UCSD-AML1 (cell line): ENCODE data around the gene ANKRD31.
"Not testable (repeated sequence)": the region's sequence is repeated elsewhere in the genome, so short reads cannot be mapped to it uniquely, and the experiment has no call there.

Experiments used
- DNase-seq: peaks from one replicate; lab custom pipeline; 2025; ENCODE audit not compliant: unreplicated experiment; lab: John Stamatoyannopoulos, UW

ANKRD31 gene, protein sequence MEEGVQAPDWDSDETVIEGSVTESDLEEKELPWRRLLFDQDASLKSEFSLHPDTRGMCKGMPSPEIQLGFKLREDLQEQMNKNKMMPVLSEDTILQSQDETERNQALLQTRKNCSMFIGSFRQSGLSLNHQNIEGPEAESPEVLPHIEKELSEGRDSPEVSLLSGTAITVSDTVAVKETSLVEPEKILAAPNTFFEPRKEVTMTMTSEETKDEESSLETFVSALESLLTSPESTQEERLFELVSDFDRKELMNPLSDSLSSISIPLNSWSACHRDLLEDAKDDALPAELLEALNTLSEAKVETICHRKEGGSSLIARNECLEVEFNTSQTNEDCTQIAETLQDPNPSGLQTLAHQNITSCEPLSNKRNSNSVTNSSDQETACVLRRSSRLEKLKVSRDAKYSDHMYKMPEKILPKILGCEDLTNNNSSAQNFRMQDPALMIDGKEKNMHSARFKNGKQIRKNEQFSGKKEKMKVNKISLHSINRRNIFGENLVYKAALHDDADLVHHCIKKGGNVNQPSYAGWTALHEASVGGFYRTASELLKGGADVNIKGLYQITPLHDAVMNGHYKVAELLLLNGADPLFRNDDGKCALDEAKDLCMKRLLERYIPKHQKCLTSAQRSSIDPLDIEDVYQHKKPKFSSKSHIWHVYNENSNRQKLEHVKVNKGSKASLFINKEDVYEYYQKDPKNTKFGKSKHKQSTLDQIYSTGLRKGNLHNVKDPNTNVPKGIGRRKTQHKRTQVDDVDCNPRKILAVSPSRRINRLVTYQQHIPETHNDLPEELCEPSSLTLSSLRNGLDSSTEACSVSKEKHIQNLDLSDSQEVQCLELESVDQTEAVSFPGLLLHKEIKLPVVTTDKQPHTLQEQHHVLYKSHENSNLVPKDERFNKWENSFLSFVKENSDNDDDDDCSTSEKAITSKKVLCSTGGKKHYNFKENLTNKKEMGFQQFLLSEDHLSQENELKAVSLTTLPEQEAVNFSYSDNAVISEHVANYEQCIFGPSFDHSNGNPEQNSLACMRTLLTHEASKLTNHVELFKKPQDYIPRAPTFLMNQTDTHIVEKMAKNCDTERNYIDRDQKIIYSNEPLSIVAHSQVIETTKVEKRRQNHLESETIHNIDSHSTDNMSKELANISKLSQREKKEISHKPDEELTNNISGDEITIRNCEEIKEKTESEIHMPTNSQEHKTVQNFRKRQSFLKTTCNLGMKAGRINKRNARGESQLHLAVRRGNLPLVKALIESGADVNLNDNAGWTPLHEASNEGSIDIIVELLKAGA (N-terminal part only)

DNA sequence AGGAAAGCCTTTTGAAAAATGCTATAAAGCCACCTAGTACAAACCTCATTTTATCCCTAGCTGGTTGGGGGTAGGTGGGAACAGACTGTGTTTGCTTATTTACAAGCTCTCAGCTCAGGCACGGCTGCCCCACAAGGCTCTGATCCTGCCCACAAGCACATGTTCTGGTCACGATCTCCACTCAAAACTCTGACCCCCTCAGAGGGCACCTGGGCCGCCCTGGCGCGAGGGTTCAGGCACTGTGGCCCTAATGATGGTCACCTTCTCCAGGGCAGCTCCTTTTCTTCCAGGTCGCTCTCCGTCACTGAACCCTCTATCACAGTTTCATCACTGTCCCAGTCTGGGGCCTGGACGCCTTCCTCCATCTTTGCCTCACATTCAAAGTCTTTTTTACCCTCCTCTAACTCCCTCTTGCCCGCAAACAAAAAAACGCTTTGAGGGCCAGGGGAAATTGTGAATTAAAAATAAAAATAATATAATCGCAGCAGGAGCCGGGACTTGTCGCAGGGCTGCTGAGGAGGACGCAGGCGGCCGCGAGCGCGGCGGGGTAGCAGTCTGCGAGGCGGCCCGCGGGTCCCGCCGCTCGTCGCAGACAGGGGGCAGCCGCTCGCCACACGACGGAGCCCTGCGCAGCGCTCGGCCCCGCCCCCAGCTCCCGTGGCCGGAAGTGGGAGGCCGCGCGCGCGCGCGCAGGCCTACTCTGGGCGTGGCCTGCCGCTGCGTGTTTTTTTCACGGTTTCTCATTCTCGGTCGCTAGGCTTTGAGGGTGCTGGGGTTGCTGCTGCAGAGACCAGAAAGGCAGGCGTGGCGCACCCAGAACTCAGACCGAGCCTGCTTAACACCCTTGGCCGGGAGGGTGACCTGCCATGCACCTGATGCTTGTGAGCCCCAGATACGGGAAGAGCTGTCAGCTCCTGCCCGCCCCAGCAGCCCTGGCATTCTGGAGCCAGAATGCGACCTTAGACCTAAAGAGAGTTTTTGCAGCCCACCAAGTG, at the start of gene ANKRD31:
TSS of gene ANKRD31 (minus strand) at position 557 of the 995 bp plus-strand sequence. CDS start at position 365, 192 bp downstream.
- DNase-seq, result no peak

- DNase-seq, result no peak
These were observed 49.6 kb upstream of the ANKRD31 start for GRCh38 chr5:75286211-75286773.

DNA sequence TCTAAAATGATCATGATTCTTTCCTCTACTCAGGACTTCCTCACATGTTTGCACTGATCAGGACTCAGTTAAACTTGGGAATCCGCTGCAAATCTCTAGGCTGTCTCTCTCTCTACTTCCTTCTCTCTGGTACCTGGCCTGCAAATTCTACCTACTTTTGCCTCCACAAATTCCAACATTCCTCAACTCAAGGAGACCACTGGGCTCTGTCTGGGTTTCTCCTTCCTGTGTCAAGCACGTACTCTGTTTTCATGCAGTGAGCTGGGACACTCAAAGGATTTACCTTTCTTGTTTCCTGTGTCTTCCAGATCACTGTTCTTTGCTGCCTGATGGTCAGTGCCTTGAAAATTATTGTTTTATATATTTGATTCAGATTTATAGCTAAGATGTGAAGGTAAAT, 45.9 kb upstream of the ANKRD31 start:
- no peak for DNase-seq

GRCh38 chr5:75281716-75282465, 45.2 kb upstream of the ANKRD31 start:
- DNase-seq, result no peak

GRCh38 chr5:75279321-75279720, 42.6 kb upstream of the ANKRD31 start:
- DNase-seq, result no peak

GRCh38 chr5:75277463-75277862, 40.8 kb upstream of the ANKRD31 start:
- no peak for DNase-seq

GRCh38 chr5:75275756-75276155, 39.1 kb upstream of the ANKRD31 start:
- no peak for DNase-seq

GRCh38 chr5:75275147-75275546, 38.5 kb upstream of the ANKRD31 start:
- DNase-seq, result no peak

GRCh38 chr5:75274486-75274885, 37.8 kb upstream of the ANKRD31 start:
- DNase-seq, result no peak

DNA sequence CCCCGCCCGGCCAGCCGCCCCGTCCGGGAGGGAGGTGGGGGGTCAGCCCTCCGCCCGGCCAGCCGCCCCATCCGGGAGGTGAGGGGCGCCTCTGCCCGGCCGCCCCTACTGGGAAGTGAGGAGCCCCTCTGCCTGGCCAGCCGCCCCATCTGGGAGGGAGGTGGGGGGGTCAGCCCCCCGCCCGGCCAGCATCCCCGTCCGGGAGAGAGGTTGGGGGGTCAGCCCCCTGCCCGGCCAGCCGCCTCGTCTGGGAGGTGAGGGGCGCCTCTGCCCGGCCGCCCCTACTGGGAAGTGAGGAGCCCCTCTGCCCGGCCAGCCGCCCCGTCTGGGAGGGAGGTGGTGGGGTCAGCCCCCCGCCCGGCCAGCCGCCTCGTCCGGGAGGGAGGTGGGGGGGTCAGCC, 33.9 kb upstream of the ANKRD31 start:
- not testable (repeated sequence) for DNase-seq

- no peak for DNase-seq
These were observed 29.1 kb upstream of the ANKRD31 start for GRCh38 chr5:75265731-75266130.

DNA sequence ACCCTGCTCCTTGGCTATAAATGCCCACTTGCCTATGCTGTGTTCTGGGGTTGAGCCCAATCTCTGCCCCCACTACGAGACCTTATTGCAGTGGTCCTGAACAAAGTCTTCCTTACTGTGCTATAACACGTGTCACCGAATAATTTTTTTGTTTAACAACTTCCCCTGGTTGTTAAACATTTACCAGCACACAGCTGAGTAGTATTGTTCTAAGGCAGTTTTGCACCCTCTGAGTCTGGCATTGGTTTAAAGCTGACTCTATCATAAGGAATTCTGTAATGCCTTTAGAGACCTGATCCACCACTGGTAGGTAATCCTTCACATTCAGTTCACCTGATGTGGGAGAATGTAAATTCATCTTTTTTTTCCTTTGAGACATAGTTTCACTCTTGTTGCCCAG, 25.6 kb upstream of the ANKRD31 start:
- no peak for DNase-seq

- no peak for DNase-seq
These were observed 24.0 kb upstream of the ANKRD31 start for GRCh38 chr5:75260708-75261107.

GRCh38 chr5:75250452-75250851, 13.8 kb upstream of the ANKRD31 start:
- not testable (repeated sequence) for DNase-seq

DNA sequence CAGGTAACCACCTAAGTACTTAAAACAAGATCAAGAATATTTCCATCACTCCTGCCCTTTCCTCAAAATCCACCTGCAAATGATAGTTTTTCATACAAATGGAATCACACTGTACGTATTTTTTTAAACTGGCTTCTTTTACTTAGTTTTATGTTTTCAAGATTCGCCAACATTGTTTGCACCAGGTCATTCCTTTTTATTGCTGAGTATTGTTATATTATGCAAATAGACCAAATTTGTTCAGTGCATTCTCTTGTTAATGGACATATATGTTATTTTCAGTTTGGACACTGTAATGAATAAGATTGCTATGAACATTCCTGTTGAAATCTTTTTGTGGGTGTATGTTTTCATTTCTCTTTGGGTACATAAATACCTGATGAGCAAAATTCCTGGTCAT, 8.3 kb upstream of the ANKRD31 start:
- no peak for DNase-seq

- DNase-seq, result no peak
These were observed 6.8 kb upstream of the ANKRD31 start for GRCh38 chr5:75243510-75243909.

GRCh38 chr5:75243100-75243499, 6.4 kb upstream of the ANKRD31 start:
- DNase-seq, result no peak

GRCh38 chr5:75242067-75242466, 5.4 kb upstream of the ANKRD31 start:
- DNase-seq, result no peak

DNA sequence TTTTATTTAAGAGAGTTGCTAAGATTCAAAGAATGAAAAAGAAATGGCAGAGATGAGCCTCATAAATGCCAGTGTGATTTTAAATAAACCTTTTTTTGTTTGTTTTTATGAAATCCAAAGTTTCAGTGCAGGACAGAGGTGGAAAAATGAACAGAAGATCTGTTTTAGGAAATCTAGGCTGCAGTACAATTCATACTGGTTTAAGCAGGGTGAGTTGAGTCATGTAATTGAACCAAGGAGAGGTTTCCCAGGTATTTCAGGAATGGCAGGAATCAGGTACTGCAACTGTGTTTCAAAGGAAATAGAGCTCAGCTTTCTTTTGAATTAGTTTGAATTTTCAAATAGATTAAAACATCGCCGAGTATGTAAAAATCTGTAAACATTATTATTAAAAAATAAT, 3.0 kb upstream of the ANKRD31 start:
- no peak for DNase-seq
